ENCODE data around the gene KCTD17.

Gene KCTD17

DNA sequence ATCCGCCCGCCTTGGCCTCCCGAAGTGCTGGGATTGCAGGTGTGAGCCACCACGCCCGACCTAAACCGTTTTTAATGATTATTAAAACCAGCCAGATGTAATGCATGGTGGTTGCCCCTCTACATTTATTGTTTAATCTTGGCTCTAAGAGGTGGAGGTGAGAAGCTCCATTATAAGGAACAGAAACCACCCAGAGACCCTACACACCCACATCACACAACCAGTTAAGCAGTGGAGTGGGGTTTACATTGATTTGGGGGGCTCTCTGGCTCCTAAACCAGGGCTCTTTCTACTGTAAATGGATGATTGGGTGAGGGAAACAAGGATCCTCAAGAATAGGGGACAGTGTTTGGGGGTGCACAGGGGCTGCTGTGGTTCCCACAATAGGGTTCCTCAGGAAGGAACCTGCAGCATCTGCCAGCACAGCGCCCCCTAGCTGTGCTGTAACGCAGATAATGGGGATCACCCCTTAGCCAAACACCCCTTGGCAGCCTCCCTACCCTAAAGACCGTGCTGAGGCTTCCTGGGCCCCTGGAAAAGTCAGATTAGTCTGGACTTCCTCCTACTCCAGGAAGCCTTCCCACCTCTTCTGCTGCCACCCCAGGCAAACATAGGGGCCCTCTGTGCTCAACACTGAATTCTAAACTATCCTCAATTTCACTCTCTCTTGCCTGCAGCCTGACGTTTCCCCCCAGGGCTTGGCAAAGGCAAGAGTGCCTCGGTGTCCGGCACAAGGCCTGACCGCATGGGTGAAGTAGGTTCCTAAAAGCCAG, 29.6 kb upstream of the KCTD17 start:
- no peak for DNase-seq

DNA sequence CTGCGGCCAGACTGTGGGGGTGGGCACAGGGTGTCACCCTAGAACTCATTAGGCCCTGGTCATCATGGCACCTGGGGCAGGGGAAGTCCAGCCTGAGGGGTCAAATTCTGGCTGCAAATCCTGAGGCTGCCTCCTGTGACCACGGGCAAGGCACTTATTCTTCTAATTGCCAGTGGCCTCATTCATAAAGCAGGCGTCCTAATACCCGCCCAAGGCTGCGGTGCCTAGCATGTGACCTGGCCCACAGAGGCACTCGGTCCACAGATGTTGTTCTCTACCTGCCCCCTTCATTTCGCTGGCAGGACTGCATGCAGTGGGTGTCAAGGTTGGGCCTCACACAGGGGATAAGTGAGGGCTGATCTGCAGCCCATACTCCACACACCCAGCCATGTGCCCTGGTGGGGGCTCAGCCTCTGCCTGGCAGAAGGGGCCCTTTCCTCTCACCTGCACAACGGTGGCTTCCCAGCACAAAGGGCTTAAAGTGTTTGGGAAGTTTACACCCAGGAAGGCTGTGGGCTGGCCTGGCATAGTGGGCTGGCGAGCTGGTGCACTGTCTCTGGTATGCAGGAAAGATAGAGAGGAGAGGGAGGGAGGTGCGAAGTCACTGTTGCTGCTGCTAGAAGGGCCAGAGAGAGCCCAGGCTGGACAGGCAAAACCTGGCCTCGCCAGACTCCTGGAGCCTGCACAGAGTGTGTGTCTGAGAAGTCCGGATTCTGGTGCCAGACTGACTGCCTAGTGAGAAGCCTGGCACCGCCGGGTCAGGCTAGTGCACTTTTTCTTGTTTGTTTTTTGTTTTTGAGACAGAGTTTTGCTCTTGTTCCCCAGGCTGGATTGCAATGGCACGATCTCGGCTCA, 28.8 kb upstream of the KCTD17 start:
- no peak for DNase-seq

DNA sequence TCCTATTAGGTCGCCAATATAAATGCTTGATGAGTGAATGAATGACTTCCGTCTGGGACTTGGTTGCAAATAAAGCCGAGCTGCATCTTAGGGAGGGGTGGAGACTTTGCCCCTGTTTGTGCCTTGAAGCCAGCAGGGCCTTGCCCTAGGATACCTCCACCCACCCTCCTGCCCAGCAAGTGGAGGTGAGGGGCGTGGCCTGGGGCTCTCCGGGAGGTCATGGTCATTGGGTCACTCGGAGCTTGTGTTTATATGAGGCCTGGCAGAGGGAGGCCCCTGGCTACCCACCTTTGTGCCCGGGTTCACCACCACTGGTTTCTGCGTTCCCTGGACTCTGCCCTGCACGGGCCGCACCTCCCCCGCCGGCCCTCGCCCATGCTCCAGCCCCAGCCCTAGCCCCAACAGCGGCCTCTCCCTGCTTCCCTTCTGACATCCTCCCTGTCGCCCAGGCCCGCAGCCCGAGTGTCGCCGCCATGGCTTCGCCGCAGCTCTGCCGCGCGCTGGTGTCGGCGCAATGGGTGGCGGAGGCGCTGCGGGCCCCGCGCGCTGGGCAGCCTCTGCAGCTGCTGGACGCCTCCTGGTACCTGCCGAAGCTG, 27.7 kb upstream of the KCTD17 start:
- no peak for DNase-seq

DNA sequence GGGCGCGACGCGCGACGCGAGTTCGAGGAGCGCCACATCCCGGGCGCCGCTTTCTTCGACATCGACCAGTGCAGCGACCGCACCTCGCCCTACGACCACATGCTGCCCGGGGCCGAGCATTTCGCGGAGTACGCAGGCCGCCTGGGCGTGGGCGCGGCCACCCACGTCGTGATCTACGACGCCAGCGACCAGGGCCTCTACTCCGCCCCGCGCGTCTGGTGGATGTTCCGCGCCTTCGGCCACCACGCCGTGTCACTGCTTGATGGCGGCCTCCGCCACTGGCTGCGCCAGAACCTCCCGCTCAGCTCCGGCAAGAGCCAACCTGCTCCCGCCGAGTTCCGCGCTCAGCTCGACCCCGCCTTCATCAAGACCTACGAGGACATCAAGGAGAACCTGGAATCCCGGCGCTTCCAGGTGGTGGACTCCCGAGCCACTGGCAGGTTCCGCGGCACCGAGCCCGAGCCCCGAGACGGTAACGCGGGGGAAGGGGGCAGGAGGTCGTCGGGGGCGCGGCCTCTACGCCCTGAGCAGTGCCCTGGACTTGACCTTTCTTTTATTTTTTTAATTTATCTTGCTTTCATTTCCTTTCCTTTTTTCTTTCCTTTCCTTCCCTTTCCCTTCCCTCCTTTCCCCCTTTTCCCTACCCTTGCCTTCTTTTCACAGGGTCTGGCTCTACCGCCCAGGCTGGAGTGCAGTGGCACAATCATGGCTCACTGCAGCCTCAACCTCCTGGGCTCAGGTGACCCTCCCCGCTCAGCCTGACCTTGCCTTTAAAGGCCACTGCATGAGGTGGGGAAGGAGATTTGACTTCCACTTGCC, 27.0 kb upstream of the KCTD17 start:
- DNase-seq: no peak

DNA sequence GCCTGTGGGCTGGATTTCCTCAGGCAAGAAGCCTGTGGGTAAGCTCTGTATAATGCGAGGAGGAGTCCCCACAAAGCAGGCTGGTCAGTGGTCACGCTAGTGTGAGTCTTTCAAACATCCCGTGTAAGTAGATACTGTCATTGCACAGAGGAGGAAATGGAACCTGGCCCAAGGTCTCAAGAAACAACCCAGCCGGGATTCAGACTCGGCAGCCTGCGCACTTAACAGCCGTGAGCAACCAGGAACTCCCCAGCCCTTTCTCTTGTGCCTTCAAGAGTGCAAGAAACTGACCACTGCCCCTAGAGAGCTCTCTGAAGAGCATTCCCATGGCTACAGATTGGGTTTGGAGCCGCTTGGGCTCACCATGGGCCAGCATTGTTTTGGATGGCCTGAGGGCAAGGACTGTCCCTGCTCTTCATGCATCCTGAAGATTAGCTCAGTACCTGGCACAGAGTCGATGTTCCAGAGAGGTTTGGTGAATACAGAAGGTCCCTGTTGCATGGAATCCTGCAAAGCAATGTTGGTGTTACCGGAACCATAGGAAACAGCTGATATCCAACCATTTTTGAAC, 26.0 kb upstream of the KCTD17 start:
- DNase-seq: no peak

DNA sequence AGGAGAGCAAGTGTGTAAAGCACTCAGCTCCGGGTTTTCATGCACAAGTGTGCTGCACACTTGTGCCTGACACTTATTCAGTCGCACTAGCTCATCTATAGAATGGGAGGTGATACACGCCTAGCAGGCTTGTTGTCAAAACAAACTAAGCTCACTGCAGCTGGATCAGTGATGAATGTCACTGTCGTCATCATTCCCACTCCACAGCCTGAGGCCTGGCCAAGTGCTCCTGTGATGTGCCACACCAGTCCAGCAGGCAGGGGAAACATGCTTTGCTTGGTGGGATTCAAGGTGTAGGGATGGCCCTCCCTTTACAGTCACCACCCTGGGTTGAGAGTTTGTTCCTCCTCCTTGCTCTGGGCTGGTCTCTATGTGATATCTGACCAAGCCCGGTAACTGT, 25.2 kb upstream of the KCTD17 start:
- no peak for DNase-seq

DNA sequence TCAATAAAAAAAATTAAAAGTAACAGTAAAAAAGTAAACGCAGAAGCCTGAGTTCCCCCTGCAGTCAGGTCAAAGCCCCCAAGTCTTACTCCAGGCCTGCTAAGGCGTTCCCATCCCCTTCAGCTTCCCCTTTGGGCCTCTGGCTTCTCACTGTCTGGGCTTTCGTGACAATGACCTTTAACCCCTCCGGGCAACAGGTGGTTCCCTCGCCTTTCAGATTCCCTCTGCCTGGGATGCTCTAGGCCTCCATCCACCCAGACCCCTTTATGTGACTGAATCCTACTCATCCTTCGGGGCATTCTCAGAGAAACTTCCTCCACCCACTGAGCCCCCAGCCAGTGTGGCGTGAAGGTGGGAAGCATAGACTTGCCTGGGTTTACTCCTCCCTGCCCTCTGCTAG, 24.0 kb upstream of the KCTD17 start:
- DNase-seq: no peak

DNA sequence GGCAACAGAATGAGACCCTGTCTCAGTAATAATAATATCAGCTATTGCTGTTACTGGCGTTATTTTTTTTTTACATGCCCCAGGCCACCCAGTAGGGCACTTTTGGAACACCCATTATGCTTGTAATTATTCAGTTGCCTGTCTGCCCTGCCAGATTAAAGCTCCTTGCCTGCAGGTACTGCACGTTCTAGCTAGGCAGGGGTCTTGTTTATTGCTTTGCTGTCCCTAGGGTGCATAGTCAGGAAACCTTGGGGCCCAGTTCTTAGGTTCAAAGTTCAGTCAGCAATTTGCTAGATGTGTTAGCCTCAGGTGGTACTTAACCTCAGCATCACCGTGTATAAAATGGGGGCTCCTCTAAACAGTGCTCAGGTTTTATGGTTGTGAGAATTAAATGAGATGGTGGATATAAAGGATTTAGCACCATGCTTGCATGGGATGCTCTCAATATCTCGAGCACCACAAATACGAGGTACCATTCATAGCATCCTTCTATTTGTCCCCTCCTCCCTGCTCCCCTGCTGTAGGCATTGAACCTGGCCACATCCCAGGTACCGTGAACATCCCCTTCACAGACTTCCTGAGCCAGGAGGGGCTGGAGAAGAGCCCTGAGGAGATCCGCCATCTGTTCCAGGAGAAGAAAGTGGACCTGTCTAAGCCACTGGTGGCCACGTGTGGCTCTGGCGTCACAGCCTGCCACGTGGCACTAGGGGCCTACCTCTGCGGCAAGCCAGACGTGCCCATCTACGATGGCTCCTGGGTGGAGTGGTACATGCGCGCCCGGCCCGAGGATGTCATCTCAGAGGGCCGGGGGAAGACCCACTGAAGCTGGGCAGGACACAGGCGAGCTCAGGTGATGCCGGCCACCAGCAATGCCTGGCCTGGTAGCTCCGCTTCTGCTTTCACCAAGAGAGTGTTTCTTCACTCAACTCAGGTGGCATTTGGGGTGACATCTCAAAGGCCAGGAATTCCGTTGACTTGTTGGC, 22.6 kb upstream of the KCTD17 start:
- no peak for DNase-seq

DNA sequence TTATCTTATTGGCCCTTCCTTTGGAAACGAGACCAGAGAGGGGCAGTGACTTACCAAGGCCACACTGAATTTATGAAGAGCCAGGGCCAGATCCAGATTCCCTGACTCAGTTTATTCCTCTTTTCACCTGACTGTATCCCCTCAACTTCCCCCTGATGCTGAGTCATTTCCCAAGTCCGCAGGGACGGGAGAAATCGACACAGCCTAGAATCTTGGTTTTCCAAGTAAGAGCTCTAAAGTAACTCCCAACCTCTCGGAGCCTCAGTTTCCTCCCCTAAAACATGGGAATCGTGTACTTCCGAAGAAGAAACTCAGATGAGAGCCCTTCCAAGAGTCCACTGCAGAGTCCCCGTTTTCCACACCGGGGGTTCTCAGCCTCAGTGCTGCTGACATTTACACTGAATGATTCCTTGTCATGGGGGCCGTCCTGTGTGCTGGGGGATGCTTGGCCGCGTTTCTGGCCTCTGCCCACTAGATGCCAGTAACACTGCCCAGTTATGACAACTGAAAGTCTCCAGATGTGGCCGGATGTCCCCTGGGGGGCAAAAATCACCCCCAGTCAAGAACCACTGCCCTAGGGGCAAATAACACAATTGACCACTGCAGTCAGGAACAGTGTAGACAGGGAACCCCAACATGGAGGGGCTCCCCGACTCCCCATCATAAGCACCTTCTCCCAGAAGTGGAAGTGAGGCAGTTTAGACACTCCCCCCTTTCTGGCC, 20.8 kb upstream of the KCTD17 start:
- DNase-seq: no peak

DNA sequence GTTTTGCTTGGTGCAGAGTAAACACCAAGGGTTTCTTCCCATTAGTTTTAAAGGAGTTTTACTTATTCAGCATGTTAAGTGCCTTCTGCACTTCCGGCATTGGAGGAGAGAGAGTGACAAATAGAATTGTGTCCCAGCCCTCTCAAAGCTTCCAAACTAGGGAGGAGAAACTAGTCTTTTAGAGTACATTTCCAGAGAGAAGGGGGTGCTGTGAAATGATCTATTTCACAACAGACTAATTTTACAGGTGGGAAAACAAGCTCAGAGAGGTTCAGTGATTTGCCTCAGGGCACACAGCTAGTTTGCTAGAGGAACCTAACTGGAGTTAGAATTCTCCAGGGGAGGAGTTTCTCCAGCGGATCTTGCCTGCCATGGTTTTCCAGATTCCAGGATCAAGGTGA, 19.4 kb upstream of the KCTD17 start:
- DNase-seq: no peak

DNA sequence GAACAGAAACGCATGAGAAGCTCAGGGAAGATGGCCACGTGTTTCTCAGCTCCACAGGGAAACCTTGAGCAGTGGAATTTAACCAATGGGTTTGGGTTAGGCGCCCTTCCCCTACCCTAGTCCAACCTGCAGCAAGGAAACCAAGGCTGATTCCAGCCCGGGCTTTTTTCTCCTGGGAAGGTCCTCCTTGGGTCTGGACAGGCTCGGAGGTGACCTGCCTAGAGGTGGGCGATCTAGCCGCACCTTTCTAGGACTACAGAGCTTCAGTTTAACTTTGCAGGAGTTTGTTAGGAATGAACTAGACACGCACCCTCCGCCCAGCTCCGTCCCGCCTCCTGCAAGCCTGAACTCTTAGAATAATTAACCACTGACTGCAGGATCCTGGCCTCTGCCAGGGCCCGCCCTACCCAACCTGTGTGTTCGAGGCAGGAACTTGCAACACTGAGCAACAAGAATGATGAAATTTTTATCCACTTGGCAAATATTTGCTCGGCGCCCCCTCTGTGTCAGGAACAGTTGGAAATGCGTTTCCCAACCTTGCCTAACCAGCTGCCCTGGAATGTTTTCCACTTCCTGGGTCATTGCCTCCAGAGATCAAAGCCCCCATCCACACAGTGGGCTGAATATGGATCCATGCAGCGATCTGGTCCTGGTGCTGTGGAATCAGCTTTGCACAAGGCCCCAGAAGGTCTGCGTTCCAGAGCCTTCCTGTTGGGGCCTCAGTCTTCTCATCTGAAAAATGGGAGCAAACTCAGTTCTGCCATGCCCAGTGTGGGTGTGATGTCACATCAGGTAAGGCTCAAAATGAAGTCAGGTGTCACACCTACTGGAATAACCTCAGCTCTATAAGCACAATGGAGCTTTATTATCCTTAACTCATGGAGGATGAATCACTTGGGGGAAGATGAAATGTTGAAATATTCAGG, 18.7 kb upstream of the KCTD17 start:
- no peak for DNase-seq

DNA sequence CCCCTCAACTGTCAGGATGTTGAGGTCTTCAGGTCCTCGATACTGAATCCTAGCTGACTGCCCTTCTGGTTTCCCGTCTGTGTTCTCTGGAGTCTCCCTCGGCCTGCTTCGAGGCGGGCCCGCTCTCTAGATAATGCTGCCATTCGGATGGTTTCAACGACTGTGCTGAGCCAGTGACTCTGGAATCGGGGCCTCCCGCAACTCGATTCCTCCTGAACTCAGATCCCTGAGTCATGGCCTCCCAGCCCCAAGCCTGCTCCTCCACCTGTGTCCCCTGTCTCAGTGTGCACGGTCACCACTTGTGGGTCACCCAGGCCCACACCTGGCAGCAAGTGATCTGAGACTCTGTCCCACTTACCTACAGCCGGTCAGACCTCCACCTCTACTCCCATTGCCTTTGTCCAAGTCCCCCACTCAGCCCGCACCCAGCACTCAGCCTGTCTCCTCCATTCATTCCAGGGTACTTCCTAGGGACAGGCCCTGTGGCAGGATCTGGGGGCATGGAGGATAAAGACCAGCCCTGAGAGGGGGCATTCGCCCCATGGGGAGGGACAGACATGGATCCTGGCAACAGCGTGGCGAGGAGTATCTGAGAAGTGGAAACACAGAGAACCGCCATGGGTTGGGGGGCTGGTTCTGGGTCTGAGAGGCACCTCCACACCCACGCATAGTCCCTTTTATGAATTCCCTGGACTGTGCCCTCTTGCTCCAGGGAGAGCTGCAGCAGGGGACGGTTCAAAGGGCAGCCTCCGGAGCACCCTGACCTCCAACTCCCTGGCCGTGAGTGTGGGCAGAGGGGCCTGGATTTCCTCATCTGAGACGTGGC, 17.7 kb upstream of the KCTD17 start:
- DNase-seq: no peak

DNA sequence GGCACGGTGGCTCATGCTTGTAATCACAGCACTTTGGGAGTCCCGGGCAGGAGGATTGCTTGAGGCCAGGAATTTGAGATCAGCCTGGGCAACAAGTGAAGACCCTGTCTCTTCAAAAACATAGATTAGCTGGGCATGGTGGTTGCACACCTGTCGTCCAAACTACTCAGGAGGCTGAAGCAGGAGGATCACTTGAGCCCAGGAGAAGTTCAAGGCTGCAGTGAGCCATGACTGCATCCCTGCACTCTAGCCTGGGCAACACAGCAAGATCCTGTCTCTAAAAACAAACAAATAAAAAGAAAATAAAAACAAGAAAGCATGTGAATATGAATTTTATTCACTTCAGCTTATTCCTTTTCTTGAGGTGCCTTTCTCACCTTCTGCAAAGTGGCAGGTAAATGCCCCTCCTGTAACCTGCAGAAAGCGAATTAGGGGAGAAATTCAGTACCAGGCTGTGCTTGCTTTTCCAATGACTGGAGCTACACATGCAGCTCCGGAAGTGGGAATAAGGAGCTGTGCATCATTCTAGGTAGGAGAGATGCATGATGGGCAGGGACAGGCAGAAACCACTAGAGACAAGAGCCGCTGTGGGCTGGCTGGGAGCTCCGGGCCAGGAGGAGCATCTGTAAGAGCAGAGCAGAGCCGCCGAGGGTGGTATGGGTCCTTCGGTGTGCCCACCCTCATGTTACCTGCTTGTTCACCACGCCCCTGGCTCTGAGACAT, 14.7 kb upstream of the KCTD17 start:
- DNase-seq: no peak

DNA sequence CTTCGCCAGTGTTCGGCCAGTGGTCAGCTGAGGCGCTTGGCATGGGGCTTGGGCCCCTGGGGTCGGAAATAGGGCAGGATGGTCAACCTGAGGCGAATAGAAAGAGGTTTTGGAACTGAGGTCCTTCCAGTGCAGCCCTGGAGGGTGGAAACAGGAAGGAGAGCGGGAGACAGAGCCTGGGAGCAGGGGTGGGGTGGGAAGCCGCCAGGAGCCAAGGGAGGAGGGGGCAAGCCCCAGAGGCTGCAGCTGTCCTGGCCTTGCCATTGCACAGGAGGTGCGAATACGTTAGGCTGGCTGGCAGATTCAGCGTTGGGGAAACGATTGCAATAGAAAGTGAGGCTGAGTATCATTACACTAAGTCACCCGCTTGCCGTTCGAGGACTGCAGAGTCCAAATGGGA, 13.9 kb upstream of the KCTD17 start:
- no peak for DNase-seq

DNA sequence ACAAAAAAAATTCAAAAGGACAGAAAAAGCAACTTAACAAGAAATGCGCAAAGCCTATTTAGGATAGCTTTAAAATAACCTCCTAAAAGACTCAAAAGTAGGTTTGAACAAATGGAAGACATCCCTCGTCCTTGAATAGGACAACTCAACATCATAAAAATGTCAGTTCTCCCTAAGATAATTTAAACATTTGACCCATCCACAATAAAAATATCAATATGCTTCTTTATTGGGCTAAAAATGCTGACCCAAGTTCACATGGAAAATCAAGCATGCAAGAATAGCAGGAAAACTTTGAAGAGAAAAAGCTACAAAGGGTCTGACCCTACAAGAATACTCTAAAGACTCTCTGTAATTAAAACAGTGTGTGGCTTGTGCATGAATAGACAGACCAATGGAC, 12.1 kb upstream of the KCTD17 start:
- DNase-seq: no peak

DNA sequence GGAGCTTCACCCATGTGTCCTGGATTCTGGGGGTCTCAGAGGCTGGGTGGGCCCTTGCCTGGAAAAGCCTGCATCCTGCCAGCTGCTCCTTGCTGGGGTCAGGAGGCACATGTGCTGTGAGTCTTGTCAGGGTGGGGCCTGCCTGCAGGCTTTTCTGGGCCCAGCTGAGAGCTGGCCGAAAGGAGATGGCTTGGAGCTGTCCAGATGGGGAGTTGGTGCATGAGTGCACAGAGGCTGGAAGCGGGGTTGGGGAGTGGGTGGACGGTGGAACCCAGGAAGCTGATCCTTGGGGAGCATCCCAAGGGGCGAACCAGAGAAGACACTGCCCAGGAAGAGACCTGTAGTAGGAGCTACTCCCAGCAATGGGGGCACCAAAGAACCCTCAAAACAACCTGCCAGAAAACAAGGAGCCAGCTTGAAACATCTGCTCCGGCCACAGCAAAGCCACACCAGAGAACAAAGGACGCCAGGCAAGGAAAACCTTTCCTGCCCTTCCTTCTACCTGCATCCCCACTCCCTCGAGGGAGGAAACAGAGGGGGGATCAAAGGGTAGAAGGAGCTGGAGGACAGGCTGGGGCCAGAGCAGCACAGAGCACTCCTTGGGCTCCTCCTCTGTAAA, 8.2 kb upstream of the KCTD17 start:
- no peak for DNase-seq

DNA sequence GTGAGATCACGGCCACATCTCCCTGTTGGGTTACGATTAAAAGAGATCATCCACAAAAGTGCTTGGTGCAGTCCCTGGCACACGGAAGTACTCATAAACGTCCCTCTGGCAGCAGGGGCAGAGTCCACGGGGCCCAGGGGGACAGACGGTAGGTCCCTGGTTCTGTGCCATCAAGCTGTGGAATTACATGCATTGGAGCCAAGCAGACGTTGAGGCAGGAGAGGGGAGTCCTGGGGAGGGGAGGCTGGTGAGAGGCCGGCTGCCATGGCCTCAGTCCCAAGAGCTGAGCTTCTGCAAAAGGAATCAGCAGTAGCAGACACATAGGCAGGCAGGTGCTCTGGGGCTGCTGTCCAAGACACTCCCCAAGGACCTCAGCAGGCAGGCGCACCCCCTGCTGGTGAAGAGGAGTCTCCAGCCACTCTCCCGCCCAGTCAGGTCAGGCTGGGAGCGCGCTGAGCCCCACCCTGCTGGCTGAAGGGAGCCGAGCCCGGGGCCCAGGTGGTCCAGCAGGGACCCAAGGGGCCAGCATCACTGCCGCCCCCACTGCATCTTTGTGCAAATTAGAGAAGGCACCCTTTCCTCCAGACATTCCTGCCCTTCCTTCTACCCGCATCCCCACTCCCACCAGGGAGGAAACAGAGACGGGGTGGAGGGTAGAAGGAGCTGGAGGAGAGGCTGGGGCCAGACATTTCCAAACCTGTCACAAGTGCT, 7.6 kb upstream of the KCTD17 start:
- no peak for DNase-seq
